Smooth muscle cell (in vitro differentiated cells): ENCODE data around the gene MYO3A. TPM values are rescaled to one million over a fixed set of nuclear protein-coding genes. Genes with fewer than 3 reads are reported as not detected.

Source experiments
- DNase-seq: peaks from one replicate; lab custom pipeline; 2025; ENCODE audit not compliant: unreplicated experiment; lab: John Stamatoyannopoulos, UW
- H2AFZ ChIP-seq: fragments of 200-600 bp; sonication (generic); 2 replicates; pipeline ENCODE4 v1.6.0; 2016; ENCODE audit warnings: antibody characterized with exemption, low read depth, mild to moderate bottlenecking
- H3F3A ChIP-seq: fragments of 200-600 bp; sonication (generic); 2 replicates; pipeline ENCODE4 v1.6.0; 2017; ENCODE audit warnings: antibody characterized with exemption, low read depth
- H3K27ac ChIP-seq: fragments of 200-600 bp; sonication (generic); 2 replicates; pipeline ENCODE4 v1.5.1; 2016; ENCODE audit warnings: low read depth, mild to moderate bottlenecking
- H3K27me3 ChIP-seq: fragments of 200-600 bp; sonication (generic); 2 replicates; pipeline ENCODE4 v1.6.1; 2016; ENCODE audit warnings: low read depth, mild to moderate bottlenecking
- H3K36me3 ChIP-seq: fragments of 200-600 bp; sonication (generic); 2 replicates; pipeline ENCODE4 v1.5.1; 2016; ENCODE audit warnings: low read depth
- H3K4me1 ChIP-seq: fragments of 200-600 bp; sonication (generic); 2 replicates; pipeline ENCODE4 v1.5.1; 2016; ENCODE audit warnings: low read depth
- H3K4me2 ChIP-seq: fragments of 200-600 bp; sonication (generic); 2 replicates; pipeline ENCODE4 v1.6.0; 2016; ENCODE audit warnings: mild to moderate bottlenecking
- H3K4me3 ChIP-seq: fragments of 200-600 bp; sonication (generic); 2 replicates; pipeline ENCODE4 v1.5.1; 2016; ENCODE audit warnings: mild to moderate bottlenecking
- H3K79me2 ChIP-seq: fragments of 200-600 bp; sonication (generic); 2 replicates; pipeline ENCODE4 v1.6.0; 2016; ENCODE audit warnings: low read depth, mild to moderate bottlenecking
- H3K9ac ChIP-seq: fragments of 200-600 bp; sonication (generic); 2 replicates; pipeline ENCODE4 v1.6.0; 2016; ENCODE audit warnings: low read depth
- H3K9me3 ChIP-seq: fragments of 200-600 bp; sonication (generic); replicated peaks from 2 replicates; pipeline ENCODE4 v1.5.1; 2016; ENCODE audit warnings: low read depth
- H4K20me1 ChIP-seq: fragments of 200-600 bp; sonication (generic); 2 replicates; pipeline ENCODE4 v1.6.0; 2016; ENCODE audit warnings: low read depth
- WGBS: methylation state at CpG from one replicate; pipeline ENCODE4 v1.1.7; 2016; ENCODE audit warnings: low lambda C conversion rate; 5-methylcytosine and 5-hydroxymethylcytosine counted together
- polyA plus RNA-seq: library from polyadenylated mRNA; unstranded; fragments of >200 nt; fragmentation: Nextera tagmentation; extraction: Ambion mirVana; gene quantifications from 2 replicates; pipeline ENCODE4 v1.2.1, GENCODE V29; 2016
- total RNA-seq: library from RNA; depleted of rRNA; stranded (reverse); fragments of >200 nt; gene quantifications from 2 replicates; pipeline ENCODE4 v1.2.3, GENCODE V29; 2014
- TF ChIP-seq, protein P1 (sequence below): fragments of 200-600 bp; sonication (generic); IDR thresholded peaks from 2 replicates; pipeline ENCODE4 v1.5.1; 2017; ENCODE audit warnings: borderline replicate concordance, mild to moderate bottlenecking, antibody characterized with exemption; ENCODE audit not compliant: insufficient read depth, poor library complexity, severe bottlenecking

The MYO3A gene
- total and polyA plus RNA-seq, 2 experiments from 2014 or later: not detected

- Histone ChIP-seq H3K9me3 (no peaks in the 10 kb centered on the region), H2AFZ (no peak overlapping the region), H3K4me1 (no peaks in the 10 kb centered on the region), H3K9ac (no peak overlapping the region), H4K20me1 (no peaks in the 10 kb centered on the region), H3K36me3 (no peaks in the 10 kb centered on the region), H3K4me3 (no peak overlapping the region), H3F3A (no peaks in the 10 kb centered on the region), H3K27me3 (peaks cover 3% of the 10 kb centered on the region), H3K27ac (no peak overlapping the region), H3K4me2 (no peak overlapping the region), H3K79me2 (no peaks in the 10 kb centered on the region)
- DNase-seq: no peak
- WGBS: 91% methylated on average over 6 of the region's 6 CpGs
- TF ChIP-seq, protein P1, sequence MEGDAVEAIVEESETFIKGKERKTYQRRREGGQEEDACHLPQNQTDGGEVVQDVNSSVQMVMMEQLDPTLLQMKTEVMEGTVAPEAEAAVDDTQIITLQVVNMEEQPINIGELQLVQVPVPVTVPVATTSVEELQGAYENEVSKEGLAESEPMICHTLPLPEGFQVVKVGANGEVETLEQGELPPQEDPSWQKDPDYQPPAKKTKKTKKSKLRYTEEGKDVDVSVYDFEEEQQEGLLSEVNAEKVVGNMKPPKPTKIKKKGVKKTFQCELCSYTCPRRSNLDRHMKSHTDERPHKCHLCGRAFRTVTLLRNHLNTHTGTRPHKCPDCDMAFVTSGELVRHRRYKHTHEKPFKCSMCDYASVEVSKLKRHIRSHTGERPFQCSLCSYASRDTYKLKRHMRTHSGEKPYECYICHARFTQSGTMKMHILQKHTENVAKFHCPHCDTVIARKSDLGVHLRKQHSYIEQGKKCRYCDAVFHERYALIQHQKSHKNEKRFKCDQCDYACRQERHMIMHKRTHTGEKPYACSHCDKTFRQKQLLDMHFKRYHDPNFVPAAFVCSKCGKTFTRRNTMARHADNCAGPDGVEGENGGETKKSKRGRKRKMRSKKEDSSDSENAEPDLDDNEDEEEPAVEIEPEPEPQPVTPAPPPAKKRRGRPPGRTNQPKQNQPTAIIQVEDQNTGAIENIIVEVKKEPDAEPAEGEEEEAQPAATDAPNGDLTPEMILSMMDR: no peak
Observed at GRCh38 chr10:26251925-26252324, 317.9 kb downstream of the MYO3A start.

- no peak overlapping the region for H3K27ac ChIP-seq
Observed at GRCh38 chr10:26254616-26255015, 320.6 kb downstream of the MYO3A start.

DNA sequence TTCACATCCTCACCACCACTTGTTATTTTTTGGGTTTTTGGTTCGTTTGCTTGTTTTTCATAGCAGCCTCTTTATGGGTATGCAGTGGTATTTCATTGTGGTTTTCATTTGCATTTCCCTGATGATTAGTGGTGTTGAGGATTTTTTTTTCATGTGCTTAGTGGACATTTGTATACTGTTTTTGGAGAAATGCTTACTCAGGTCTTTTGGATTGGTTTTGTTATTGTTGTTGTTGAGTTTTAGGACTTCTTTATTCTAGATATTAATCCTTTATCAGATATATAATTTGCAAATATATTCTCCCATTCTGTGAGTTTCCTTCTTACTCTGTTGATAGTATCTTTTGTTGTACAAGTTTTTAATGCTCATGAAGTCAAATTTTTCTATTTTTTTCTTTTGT is 325.3 kb downstream of the MYO3A start:
- Histone ChIP-seq H3F3A (no peaks in the 10 kb centered on the region), H3K9me3 (no peaks in the 10 kb centered on the region), H3K27ac (no peak overlapping the region), H3K27me3 (peaks cover 20% of the 10 kb centered on the region), H3K4me1 (no peaks in the 10 kb centered on the region), H2AFZ (no peak overlapping the region), H3K4me2 (no peak overlapping the region), H3K4me3 (no peak overlapping the region), H3K79me2 (no peaks in the 10 kb centered on the region), H4K20me1 (no peaks in the 10 kb centered on the region), H3K9ac (no peak overlapping the region), H3K36me3 (no peaks in the 10 kb centered on the region)
- 78% methylated on average over 1 of the region's 1 CpG for WGBS
- no peak for DNase-seq
- TF ChIP-seq, protein P1: no peak

More at GRCh38 chr10:26254616-26255015, 320.6 kb downstream of the MYO3A start:
- Histone ChIP-seq H3K9ac (no peak overlapping the region), H3K9me3 (no peaks in the 10 kb centered on the region), H3F3A (no peaks in the 10 kb centered on the region), H3K4me2 (no peak overlapping the region), H2AFZ (no peak overlapping the region), H3K27me3 (peaks cover 16% of the 10 kb centered on the region), H3K79me2 (no peaks in the 10 kb centered on the region), H4K20me1 (no peaks in the 10 kb centered on the region), H3K4me3 (no peak overlapping the region), H3K4me1 (no peaks in the 10 kb centered on the region), H3K36me3 (no peaks in the 10 kb centered on the region)
- no peak for DNase-seq
- TF ChIP-seq, protein P1: no peak
- WGBS: 74% methylated on average over 7 of the region's 7 CpGs
